PC-9 (cell line): Measurements from ENCODE around the gene TMSB10. TPM values are rescaled to one million over a fixed set of nuclear protein-coding genes. Genes with fewer than 3 reads are reported as not detected.

Experiments used
- BruUV-seq: library from RNA; stranded (reverse); fragments of 400-500 nt; replicated peaks from 2 replicates; lab custom pipeline; 2021; lab: Mats Ljungman, UMichigan
- CTCF ChIA-PET: fragments of 300-600 bp; sonication (Branson Sonifier 250); formaldehyde crosslinking; loops from one replicate; lab custom pipeline; 2022; ENCODE audit warnings: antibody characterized with exemption; lab: Charles Lee
- POLR2A ChIA-PET: fragments of 300-600 bp; sonication (Branson Sonifier 250); formaldehyde crosslinking; loops from one replicate; lab custom pipeline; 2022; ENCODE audit warnings: antibody characterized with exemption; ENCODE audit not compliant: unreplicated experiment; lab: Charles Lee
- DNase-seq, 2 experiments: peaks; one replicate each; pipeline versions ENCODE4 v3.0.0 to v3.0.0-alpha.2; 2015 to 2022; ENCODE audit warnings: mixed read lengths in 1 of 2
- H2AFZ ChIP-seq: fragments of 200-600 bp; sonication (generic); 2 replicates; pipeline ENCODE4 v1.8.1; 2017; ENCODE audit warnings: antibody characterized with exemption
- H3F3A ChIP-seq: fragments of 200-600 bp; sonication (generic); 2 replicates; pipeline ENCODE4 v1.8.1; 2017; ENCODE audit warnings: antibody characterized with exemption, mild to moderate bottlenecking, low read depth; ENCODE audit not compliant: insufficient read depth
- H3K27ac ChIP-seq: fragments of 200-600 bp; sonication (generic); 2 replicates; pipeline ENCODE4 v1.6.1; 2016; ENCODE audit warnings: mixed run types
- H3K27me3 ChIP-seq: fragments of 200-600 bp; sonication (generic); 2 replicates; pipeline ENCODE4 v1.6.1; 2016; ENCODE audit warnings: low read depth, mixed run types; ENCODE audit not compliant: insufficient read depth
- H3K36me3 ChIP-seq: fragments of 200-600 bp; sonication (generic); 2 replicates; pipeline ENCODE4 v1.6.1; 2016; ENCODE audit warnings: low read depth, mixed run types
- H3K4me1 ChIP-seq: fragments of 200-600 bp; sonication (generic); replicated peaks from 2 replicates; pipeline ENCODE4 v1.6.1; 2016; ENCODE audit warnings: mixed run types; ENCODE audit not compliant: insufficient read depth
- H3K4me2 ChIP-seq: fragments of 200-600 bp; sonication (generic); 2 replicates; pipeline ENCODE4 v1.6.1; 2017; ENCODE audit warnings: mixed run types
- H3K4me3 ChIP-seq: fragments of 200-600 bp; sonication (generic); 2 replicates; pipeline ENCODE4 v1.6.1; 2016; ENCODE audit warnings: mixed run types
- H3K79me2 ChIP-seq: fragments of 200-600 bp; sonication (generic); 2 replicates; pipeline ENCODE4 v1.6.1; 2017; ENCODE audit warnings: low read depth, mixed run types
- H3K9me2 ChIP-seq: fragments of 200-600 bp; sonication (generic); 2 replicates; pipeline ENCODE4 v1.8.1; 2017; ENCODE audit warnings: mild to moderate bottlenecking; ENCODE audit not compliant: insufficient read depth
- H3K9me3 ChIP-seq: fragments of 200-600 bp; sonication (generic); 2 replicates; pipeline ENCODE4 v1.8.1; 2016; ENCODE audit warnings: low read depth; ENCODE audit not compliant: insufficient read depth
- H4K20me1 ChIP-seq: fragments of 200-600 bp; sonication (generic); 2 replicates; pipeline ENCODE4 v1.8.1; 2017; ENCODE audit not compliant: insufficient read depth
- EZH2 ChIP-seq: fragments of 200-600 bp; sonication (generic); IDR thresholded peaks from 2 replicates; pipeline ENCODE4 v1.8.0; 2017; ENCODE audit warnings: antibody characterized with exemption, low read depth
- intact Hi-C: fragments of 100-400 bp; cut with micrococcal nuclease; formaldehyde crosslinking; loops from one replicate; pipeline ENCODE4 v1.10.0; 2022; ENCODE audit not compliant: unreplicated experiment
- total RNA-seq: library from RNA; stranded (reverse); gene quantifications from 2 replicates; pipeline ENCODE4 v1.2.3, GENCODE V29; 2021
- TF ChIP-seq, protein P1 (sequence below): fragments of 200-600 bp; sonication (generic); conservative IDR thresholded peaks from 2 replicates; pipeline ENCODE4 v1.6.1; 2017; ENCODE audit warnings: mixed run types, antibody characterized with exemption, mild to moderate bottlenecking, moderate library complexity

The TMSB10 gene
- total RNA-seq, 1 experiment from 2014 or later: 1,668 TPM

DNA sequence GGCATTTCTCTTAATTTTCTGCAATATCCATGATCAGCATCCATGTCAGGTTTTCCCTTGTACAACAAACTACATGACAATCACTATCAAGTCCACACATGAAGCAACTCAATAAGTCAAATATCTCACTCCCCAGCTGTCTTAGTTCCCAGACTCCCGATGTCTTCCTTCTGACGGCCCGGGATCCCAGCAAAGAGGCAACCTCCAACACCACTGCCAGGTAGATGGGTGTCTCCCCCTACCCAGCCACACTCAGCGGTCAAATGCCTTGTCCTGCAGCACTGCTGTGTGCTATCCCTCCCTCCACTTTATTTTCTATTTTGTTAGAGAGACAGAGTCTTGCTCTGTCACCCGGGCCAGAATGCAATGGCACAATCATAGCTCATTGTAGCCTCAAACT is 47.9 kb upstream of the TMSB10 start:
- POLR2A ChIA-PET: no interaction called here
- intact Hi-C loops: no loop called here

DNA sequence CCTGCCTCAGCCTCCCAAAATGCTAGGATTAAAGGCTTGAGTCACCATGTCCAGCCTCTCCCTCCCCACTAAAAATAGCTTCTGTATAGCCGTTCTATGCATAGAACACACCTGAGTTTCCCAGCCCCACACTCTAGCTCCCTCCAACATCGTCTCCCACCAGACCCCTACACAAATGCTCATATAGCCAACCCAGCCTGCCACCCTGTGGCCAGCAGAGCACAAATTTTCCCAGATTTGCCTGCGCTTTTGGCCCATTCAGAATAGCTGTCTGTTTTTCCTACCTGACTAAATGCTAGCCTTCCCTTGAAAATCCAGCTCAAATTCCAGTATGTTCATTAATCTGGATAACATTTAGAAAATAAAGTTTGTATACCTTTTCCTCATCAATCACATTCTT is 47.3 kb upstream of the TMSB10 start:
- intact Hi-C loops: no loop called here
- peaks cover 45% of the 10 kb centered on the region for H3K27me3 ChIP-seq
- no peaks in the 10 kb centered on the region for H3K9me2 ChIP-seq
- H3F3A ChIP-seq: no peaks in the 10 kb centered on the region
- no peak overlapping the region for H3K4me2 ChIP-seq
- H2AFZ ChIP-seq: no peak overlapping the region
- no peaks in the 10 kb centered on the region for H3K36me3 ChIP-seq
- no TSS peak for BruUV-seq
- H3K79me2 ChIP-seq: no peaks in the 10 kb centered on the region
- DNase-seq: no peak
- H3K4me1 ChIP-seq: no peaks in the 10 kb centered on the region
- H3K4me3 ChIP-seq: no peak overlapping the region
- H4K20me1 ChIP-seq: no peaks in the 10 kb centered on the region
- no peak overlapping the region for H3K27ac ChIP-seq
- ChIA-PET CTCF (no interaction called here), POLR2A (no interaction called here)
- H3K9me3 ChIP-seq: no peaks in the 10 kb centered on the region
- TF ChIP-seq EZH2: no peak

More for the DNA sequence above, 47.9 kb upstream of the TMSB10 start:
- no peaks in the 10 kb centered on the region for H3F3A ChIP-seq
- H3K36me3 ChIP-seq: no peaks in the 10 kb centered on the region
- peaks cover 45% of the 10 kb centered on the region for H3K27me3 ChIP-seq
- H4K20me1 ChIP-seq: no peaks in the 10 kb centered on the region
- H3K4me1 ChIP-seq: no peaks in the 10 kb centered on the region
- no peak overlapping the region for H3K27ac ChIP-seq
- no peaks in the 10 kb centered on the region for H3K79me2 ChIP-seq
- no peak for TF ChIP-seq EZH2
- no peaks in the 10 kb centered on the region for H3K9me3 ChIP-seq
- H3K9me2 ChIP-seq: no peaks in the 10 kb centered on the region
- H3K4me2 ChIP-seq: no peak overlapping the region
- CTCF ChIA-PET: no interaction called here
- H3K4me3 ChIP-seq: no peak overlapping the region
- no peak for DNase-seq
- no TSS peak for BruUV-seq
- no peak overlapping the region for H2AFZ ChIP-seq

DNA sequence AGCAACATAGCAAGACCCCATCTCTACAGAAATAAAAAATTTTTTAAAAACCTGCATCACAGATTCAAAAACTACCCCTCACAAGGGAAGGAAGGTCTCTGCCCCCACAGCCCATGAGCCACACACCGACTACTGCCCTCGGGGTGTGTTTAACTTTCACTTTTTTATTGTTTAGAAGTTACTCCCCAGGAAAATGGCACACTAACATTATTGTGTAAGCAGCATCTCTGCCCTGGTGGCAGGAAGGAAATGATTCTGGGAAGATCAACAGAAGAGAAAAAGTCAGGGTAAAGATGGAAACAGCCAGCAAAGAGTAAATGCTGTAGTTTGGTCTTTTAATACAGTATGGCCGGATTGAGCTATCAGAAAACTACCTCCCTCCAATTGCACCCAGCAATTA is 46.5 kb upstream of the TMSB10 start:
- H3F3A ChIP-seq: no peaks in the 10 kb centered on the region
- no TSS peak for BruUV-seq
- H4K20me1 ChIP-seq: no peaks in the 10 kb centered on the region
- no peaks in the 10 kb centered on the region for H3K79me2 ChIP-seq
- TF ChIP-seq, protein P1, sequence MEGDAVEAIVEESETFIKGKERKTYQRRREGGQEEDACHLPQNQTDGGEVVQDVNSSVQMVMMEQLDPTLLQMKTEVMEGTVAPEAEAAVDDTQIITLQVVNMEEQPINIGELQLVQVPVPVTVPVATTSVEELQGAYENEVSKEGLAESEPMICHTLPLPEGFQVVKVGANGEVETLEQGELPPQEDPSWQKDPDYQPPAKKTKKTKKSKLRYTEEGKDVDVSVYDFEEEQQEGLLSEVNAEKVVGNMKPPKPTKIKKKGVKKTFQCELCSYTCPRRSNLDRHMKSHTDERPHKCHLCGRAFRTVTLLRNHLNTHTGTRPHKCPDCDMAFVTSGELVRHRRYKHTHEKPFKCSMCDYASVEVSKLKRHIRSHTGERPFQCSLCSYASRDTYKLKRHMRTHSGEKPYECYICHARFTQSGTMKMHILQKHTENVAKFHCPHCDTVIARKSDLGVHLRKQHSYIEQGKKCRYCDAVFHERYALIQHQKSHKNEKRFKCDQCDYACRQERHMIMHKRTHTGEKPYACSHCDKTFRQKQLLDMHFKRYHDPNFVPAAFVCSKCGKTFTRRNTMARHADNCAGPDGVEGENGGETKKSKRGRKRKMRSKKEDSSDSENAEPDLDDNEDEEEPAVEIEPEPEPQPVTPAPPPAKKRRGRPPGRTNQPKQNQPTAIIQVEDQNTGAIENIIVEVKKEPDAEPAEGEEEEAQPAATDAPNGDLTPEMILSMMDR: no peak
- no peak for TF ChIP-seq EZH2
- H3K36me3 ChIP-seq: no peaks in the 10 kb centered on the region
- DNase-seq: no peak
- H3K4me3 ChIP-seq: no peak overlapping the region
- H3K9me2 ChIP-seq: no peaks in the 10 kb centered on the region
- no peak overlapping the region for H3K4me2 ChIP-seq
- H2AFZ ChIP-seq: no peak overlapping the region
- intact Hi-C loops: no loop called here
- H3K27ac ChIP-seq: no peak overlapping the region
- H3K27me3 ChIP-seq: peaks cover 45% of the 10 kb centered on the region
- ChIA-PET POLR2A (no interaction called here), CTCF (no interaction called here)
- no peaks in the 10 kb centered on the region for H3K4me1 ChIP-seq
- H3K9me3 ChIP-seq: no peaks in the 10 kb centered on the region

DNA sequence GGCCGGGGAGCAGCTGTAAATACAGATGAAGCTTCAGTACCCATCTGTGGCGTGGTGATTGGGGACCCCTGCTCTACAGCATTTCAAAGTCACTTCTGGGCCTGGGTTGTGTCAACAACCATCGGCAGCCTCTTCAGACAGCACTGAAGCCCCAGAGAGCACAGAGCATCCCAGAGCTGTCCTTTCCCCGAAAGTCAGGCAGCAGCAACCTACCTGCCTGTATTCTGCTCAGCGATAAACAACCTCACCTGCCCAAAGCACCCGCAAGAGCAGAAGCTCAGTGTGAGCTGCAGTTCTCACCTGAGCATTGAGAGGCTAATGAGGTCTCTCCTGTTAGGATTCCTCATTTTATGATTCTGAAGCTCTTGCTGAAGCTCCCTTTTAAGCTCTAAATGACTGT is 43.9 kb upstream of the TMSB10 start:
- Histone ChIP-seq H3K9me2 (no peaks in the 10 kb centered on the region), H3K27ac (no peak overlapping the region), H3K36me3 (no peaks in the 10 kb centered on the region), H4K20me1 (no peaks in the 10 kb centered on the region), H3K4me3 (no peak overlapping the region), H3K27me3 (peaks cover 34% of the 10 kb centered on the region; the same call in 1 of the 2 replicates), H2AFZ (no peak overlapping the region), H3K4me1 (no peaks in the 10 kb centered on the region), H3K4me2 (no peak overlapping the region), H3K79me2 (no peaks in the 10 kb centered on the region), H3F3A (no peaks in the 10 kb centered on the region), H3K9me3 (no peaks in the 10 kb centered on the region)
- ChIA-PET POLR2A (interaction anchor here (0.5 kb wide), 1 partner anchor 60 kb away, joined by 14 read pairs; no protein-coding TSS in a partner anchor), CTCF (no interaction called here)
- no peak for TF ChIP-seq EZH2
- TF ChIP-seq, protein P1: no peak
- no peak for DNase-seq
- no TSS peak for BruUV-seq
- intact Hi-C loops: loop anchor here (10.0 kb wide), 1 partner anchor 227 kb away; no protein-coding TSS in a partner anchor
